Heart right ventricle (tissue), 16 donors: Measurements from ENCODE around the gene ZBTB22. TPM values are rescaled to one million over a fixed set of nuclear protein-coding genes. Genes with fewer than 3 reads are reported as not detected.
A peak's percentile ranks its signal among the peaks of the same experiment; 100 is the strongest.

ENCODE experiments used
- ATAC-seq, 8 donors: fragments of 200-7000 bp; cut with Tn5 transposase; one replicate each; pipeline ENCODE4 v1.9.1; 2020; ENCODE audit warnings: mild to moderate bottlenecking in 8 of 8, moderate library complexity in 8 of 8, moderate number of reproducible peaks in 1 of 8
- DNase-seq, 2 donors: peaks; one replicate each; pipeline ENCODE4 v3.0.0-alpha.2; 2020
- H3K27ac ChIP-seq, 10 donors: fragments of 200-600 bp; sonication (generic) in 2 of 10; one replicate each; pipeline versions ENCODE4 v1.5.0 to v1.8.0; 2020 to 2022; ENCODE audit warnings: mild to moderate bottlenecking in 3 of 10
- H3K27me3 ChIP-seq, 7 donors: fragments of 200-600 bp; one replicate each; pipeline ENCODE4 v1.8.0; 2021 to 2022; ENCODE audit warnings: mild to moderate bottlenecking in 2 of 7
- H3K36me3 ChIP-seq, 9 donors: fragments of 200-600 bp; sonication (generic) in 1 of 9; one replicate each; pipeline versions ENCODE4 v1.5.0 to v1.8.0; 2020 to 2022; ENCODE audit warnings: mild to moderate bottlenecking in 2 of 9
- H3K4me1 ChIP-seq, 9 donors: fragments of 200-600 bp; sonication (generic) in 1 of 9; one replicate each; pipeline versions ENCODE4 v1.5.0 to v1.8.0; 2020 to 2022; ENCODE audit warnings: mild to moderate bottlenecking in 4 of 9
- H3K4me3 ChIP-seq, 10 donors: fragments of 200-600 bp; sonication (generic) in 2 of 10; one replicate each; pipeline versions ENCODE4 v1.5.0 to v1.8.0; 2020 to 2022; ENCODE audit warnings: mild to moderate bottlenecking in 7 of 10, moderate library complexity in 2 of 10
- H3K9me3 ChIP-seq, 11 donors: fragments of 200-600 bp in 10 of 11; sonication (generic) in 2 of 11; one replicate each; pipeline versions ENCODE4 v1.5.0 to v1.8.0; 2013 to 2022; ENCODE audit warnings: mild to moderate bottlenecking in 2 of 11, control low read depth in 1 of 11, moderate library complexity in 1 of 11
- WGBS, 2 donors: extraction: QIAGEN DNeasy Blood & Tissue Kit; methylation state at CpG; one replicate each; pipeline ENCODE4 v1.1.7; 2013; ENCODE audit warnings: inconsistent platforms in 1 of 2; 5-methylcytosine and 5-hydroxymethylcytosine counted together
- intact Hi-C, 10 donors: fragments of 100-400 bp; cut with DNase I; formaldehyde crosslinking; loops; one replicate each; pipeline versions ENCODE4 v1.11.1 to v1.14.2; 2022
- polyA plus RNA-seq, 2 donors: library from polyadenylated mRNA; stranded (reverse); fragments of 200-250 nt; gene quantifications; one replicate each; pipeline ENCODE4 v1.2.3, GENCODE V29; 2013
- total RNA-seq, 10 donors: library from RNA; stranded (reverse); fragmentation: NEBNext Ultra II Directional in 3 of 10; extraction: Animal tissue kit (Norgen Biotek cat#: 25700) in 3 of 10; gene quantifications; one replicate each; pipeline versions ENCODE4 v1.2.1 to v1.2.4, GENCODE V29; 2021 to 2023
- TF ChIP-seq, protein P1 (sequence below), 9 donors: fragments of 200-600 bp; sonication (generic) in 2 of 9; IDR thresholded peaks; one replicate each; pipeline versions ENCODE4 v1.5.0 to v1.8.0; 2021 to 2022; ENCODE audit warnings: antibody characterized with exemption in 9 of 9, mild to moderate bottlenecking in 5 of 9, moderate library complexity in 1 of 9
- donor health status: Arrhythmogenic right ventricular cardiomyopathy.
- donor health status: ischemic (EF 13 %, LVEDD 7.1; RV severe dilation, severe dysfunction).
- donor health status: healthy with polysubstance abuse.
- donor health status: DM: no; HTN: yes; CAD: no.
- donor health status: DM: no; HTN: no; CAD: no.
- donor health status: ischemic (EF 25% LVEDD 6.9; RV normal size, moderate dysfunction).
- donor health status: ischemic (EF 25% LVEDD 5.7; RV mildly dilated, moderate dysfunction).
- donor health status: healthy.
- donor health status: DM: yes; HTN: yes; CAD: no.
- donor health status: Ischemic cardiomyopathy.
- donor health status: ischemic (EF 35%, LVEDD 5.7; RV mildly dilated, moderate dysfunction).
- donor health status: nonischemic (EF 11% LVEDD 7.7; RV severe dilation, severe dysfunction).
- donor health status: DM: yes; HTN: yes; CAD: no.
- donor health status: PGD.
- donor health status: ischemic (EF 29% LVEDD 5.4; RV normal size, mild dysfunction).
- donor health status: nonischemic (EF 23%, LVEDD 6.1; RV moderate dilation, normal function).

Gene ZBTB22
- total and polyA plus RNA-seq, 12 donors = 4.7 to 19.8 (median 13.9) TPM

DNA sequence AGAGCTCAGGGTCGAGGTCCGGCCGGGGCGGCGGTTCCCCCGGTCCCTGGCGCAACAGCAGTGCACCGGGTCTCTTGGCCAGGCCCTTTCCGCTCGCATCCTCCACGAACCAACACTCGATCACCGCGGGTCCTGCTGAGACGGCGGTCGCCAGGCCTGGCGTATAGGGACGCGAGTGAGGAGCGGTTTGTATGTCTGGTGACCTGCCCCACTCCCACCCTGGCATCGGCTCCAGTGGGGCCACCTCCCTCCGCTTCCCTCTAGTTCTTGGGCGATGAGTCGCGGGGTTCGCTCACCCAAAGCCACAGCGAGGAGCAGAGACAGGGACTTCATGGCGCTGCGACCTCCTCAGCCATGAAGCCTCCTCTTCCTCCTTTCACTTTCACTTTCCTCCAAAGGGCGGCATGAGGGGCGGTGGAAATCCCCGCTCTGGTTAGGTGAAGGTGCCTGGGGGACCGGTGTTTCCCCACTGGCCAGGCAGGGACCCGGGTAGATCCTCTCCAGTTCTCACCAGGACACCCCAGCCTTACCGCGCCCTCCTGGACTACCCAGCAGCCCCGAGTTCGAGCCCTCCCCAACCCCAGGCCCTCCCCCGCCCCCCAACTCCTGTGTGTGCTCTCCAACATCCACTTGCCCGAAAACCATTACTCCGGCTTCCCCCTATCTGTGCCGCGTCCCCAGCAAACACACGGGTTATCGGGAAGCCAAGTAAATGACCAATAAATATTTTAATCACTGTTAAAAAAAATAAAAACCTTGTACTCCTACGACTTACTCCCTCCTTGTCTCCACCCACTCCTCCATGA, 3.6 kb downstream of the ZBTB22 start, which contains the start of gene TAPBP:
TSS of gene TAPBP (minus strand) at position 370 of the 806 bp plus-strand sequence. CDS start at position 333, 37 bp downstream.
- intact Hi-C loops = loop anchor here in 2 of 10 donors (2.0 to 10.0 kb wide), 2 partner anchors 15 to 101 kb away; partner anchors contain the start of genes CUTA (in 2 of the 2), PHF1 (in 2 of the 2) and RGL2 (in 1 of the 2)
- DNase-seq (peak; percentile 55 to 70), ATAC-seq (peak; percentile 11 to 57 (median 36))
- Histone ChIP-seq H3K4me1 (peaks cover 12 to 64% (median 52%) of the 10 kb centered on the region in 9 donors), H3K36me3 (peaks cover 0 to 46% (median 12%) of the 10 kb centered on the region in 9 donors), H3K27me3 (no peaks in the 10 kb centered on the region), H3K4me3 (peak within 1 kb of the TSS; percentile 78 to 99 (median 90)), H3K27ac (peak within 1 kb of the TSS; percentile 93 to 100 (median 98)), H3K9me3 (no peaks in the 10 kb centered on the region)
- WGBS, 2 donors = 0 to 1% methylated on average over 47 of the region's 47 CpGs
- TF ChIP-seq, protein P1, sequence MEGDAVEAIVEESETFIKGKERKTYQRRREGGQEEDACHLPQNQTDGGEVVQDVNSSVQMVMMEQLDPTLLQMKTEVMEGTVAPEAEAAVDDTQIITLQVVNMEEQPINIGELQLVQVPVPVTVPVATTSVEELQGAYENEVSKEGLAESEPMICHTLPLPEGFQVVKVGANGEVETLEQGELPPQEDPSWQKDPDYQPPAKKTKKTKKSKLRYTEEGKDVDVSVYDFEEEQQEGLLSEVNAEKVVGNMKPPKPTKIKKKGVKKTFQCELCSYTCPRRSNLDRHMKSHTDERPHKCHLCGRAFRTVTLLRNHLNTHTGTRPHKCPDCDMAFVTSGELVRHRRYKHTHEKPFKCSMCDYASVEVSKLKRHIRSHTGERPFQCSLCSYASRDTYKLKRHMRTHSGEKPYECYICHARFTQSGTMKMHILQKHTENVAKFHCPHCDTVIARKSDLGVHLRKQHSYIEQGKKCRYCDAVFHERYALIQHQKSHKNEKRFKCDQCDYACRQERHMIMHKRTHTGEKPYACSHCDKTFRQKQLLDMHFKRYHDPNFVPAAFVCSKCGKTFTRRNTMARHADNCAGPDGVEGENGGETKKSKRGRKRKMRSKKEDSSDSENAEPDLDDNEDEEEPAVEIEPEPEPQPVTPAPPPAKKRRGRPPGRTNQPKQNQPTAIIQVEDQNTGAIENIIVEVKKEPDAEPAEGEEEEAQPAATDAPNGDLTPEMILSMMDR (IDR thresholded peaks at IDR 0.05) = no peak

DNA sequence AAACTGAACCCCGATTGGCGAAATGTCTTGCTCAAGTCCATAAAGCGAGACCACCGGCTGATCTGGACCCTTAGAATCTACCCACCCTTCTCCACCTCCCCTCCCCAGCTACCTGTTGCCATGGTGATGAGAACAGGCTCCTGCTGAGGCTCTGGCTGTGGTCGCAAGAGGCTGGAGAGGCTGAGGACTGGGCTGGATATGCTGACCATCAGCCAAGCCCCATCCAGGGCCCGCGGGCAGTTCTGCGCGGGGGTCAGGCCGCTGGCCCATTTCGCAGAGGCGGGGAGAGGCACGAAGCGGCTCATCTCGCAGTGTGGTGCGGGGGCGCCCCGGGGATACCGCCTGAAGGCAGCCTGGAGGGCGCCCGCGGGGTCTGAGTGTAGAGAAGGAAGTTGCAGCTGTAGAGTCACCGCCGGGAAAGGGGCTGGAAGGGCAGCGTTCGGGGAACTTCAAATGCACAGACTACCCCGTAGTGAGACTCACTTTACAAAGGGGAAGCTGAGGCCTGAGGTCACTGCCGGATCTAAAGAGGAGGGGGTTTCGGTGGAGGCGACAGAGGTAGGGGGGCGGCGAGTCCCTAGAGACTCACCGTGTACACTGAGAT, 4.3 kb downstream of the ZBTB22 start:
- no peaks in the 10 kb centered on the region for H3K27me3 ChIP-seq
- peak overlapping the region; percentile 93 to 100 (median 98) for H3K27ac ChIP-seq
- H3K4me3 ChIP-seq = peak overlapping the region; percentile 78 to 99 (median 90)
- TF ChIP-seq, protein P1 (IDR thresholded peaks at IDR 0.05) = no peak
- peaks cover 12 to 57% (median 45%) of the 10 kb centered on the region in 9 donors for H3K4me1 ChIP-seq
- ATAC-seq (peak; percentile 2 to 32 (median 4)), DNase-seq (peak; percentile 47 to 58)
- no peaks in the 10 kb centered on the region for H3K9me3 ChIP-seq
- WGBS, 2 donors = 1% methylated on average over 33 of the region's 33 CpGs
- H3K36me3 ChIP-seq = peaks cover 0 to 46% (median 7%) of the 10 kb centered on the region in 9 donors
- intact Hi-C loops = loop anchor here in 2 of 10 donors (2.0 to 10.0 kb wide), 2 partner anchors 14 to 102 kb away; partner anchors contain the start of genes CUTA (in 2 of the 2), PHF1 (in 2 of the 2) and RGL2 (in 1 of the 2)

DNA sequence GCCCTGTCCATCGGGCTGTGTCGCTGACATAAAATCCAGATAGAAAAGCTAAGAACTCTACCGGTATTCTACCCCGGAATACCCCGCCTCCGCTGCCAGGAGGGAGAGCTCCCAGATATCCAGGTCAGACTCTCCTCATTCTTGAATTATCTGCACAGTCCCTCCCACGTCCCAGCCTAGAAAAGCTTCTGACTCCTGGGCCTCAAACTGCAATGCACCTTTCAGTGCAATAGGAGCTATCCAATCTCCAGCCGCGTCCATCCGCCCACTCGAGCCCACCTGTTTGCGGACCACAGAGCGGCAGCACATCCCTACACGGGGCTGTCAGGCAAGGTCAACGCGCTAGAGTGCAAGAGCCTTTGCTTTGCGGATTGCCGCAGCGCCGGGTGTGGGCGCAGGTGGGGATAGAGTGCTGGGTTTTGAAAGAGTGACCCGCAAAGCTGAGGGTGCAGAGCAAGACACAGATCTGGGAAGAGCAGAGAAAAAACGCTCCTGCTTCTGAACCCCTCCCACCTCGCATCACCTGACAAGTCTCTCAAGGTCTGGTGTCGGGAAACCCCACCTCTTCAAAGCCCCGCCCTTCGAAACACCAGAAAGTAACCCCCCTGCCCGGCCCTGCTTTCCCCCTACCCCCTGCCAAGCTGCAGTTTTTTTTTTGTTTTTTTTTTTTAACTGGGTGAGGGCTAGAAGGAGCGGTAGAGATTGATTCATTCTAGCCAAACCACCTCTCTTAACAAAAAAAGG, 5.0 kb downstream of the ZBTB22 start:
- ATAC-seq = peak in 6 of 8 donors; percentile 1 to 14 (median 9)
- H3K36me3 ChIP-seq = peaks cover 0 to 53% (median 7%) of the 10 kb centered on the region in 9 donors
- H3K27ac ChIP-seq = peak overlapping the region; percentile 93 to 100 (median 98)
- WGBS, 2 donors = 7% methylated on average over 29 of the region's 29 CpGs
- TF ChIP-seq, protein P1 (IDR thresholded peaks at IDR 0.05) = no peak
- intact Hi-C loops = loop anchor here in 2 of 10 donors (2.0 to 10.0 kb wide), 2 partner anchors 14 to 102 kb away; partner anchors contain the start of genes CUTA (in 2 of the 2), PHF1 (in 2 of the 2) and RGL2 (in 1 of the 2)
- peak overlapping the region; percentile 78 to 99 (median 90) for H3K4me3 ChIP-seq
- H3K4me1 ChIP-seq = peaks cover 12 to 55% (median 44%) of the 10 kb centered on the region in 9 donors
- no peaks in the 10 kb centered on the region for H3K9me3 ChIP-seq
- H3K27me3 ChIP-seq = no peaks in the 10 kb centered on the region
- DNase-seq = peak; percentile 29 to 65
